ENCODE measurements around the gene IL17RE. TPM values are rescaled to one million over a fixed set of nuclear protein-coding genes. Genes with fewer than 3 reads are reported as not detected.

Gene IL17RE
- total RNA-seq, 2 experiments from 2014 or later: 1.5 to 2.7 TPM

GRCh38 chr3:9965200-9965875 is 62.7 kb downstream of the IL17RE start:
- DNase-seq: no peak
- no peaks in the 10 kb centered on the region for H3K4me1 Mint-ChIP-seq
- H3K27me3 Mint-ChIP-seq: no peaks in the 10 kb centered on the region
- no peak overlapping the region for H3K27ac Mint-ChIP-seq
- ChIA-PET CTCF (interaction anchor here (1.3 to 1.8 kb wide), 3 partner anchors 12 to 299 kb away, joined by 3 to 5 read pairs (median 4); no protein-coding TSS in a partner anchor), POLR2A (no interaction called here)
- no peak overlapping the region for H3K4me3 Mint-ChIP-seq
- H3K9me3 Mint-ChIP-seq: no peaks in the 10 kb centered on the region
- peaks cover 28% of the 10 kb centered on the region for H3K36me3 Mint-ChIP-seq (ENCODE audit: low read depth)

Other genes with a start within 250 kb of the IL17RE start
- under 1 TPM in 1 of 2 experiments, not detected in 1; 0.25 TPM for gene CPNE9, start 199.0 kb upstream of the IL17RE start, total RNA-seq
- 10 to 100 TPM; 51.3 to 51.6 TPM for gene BRPF1, start 171.1 kb upstream of the IL17RE start, total RNA-seq
- gene OGG1, start 152.9 kb upstream of the IL17RE start, total RNA-seq: 10 to 100 TPM; 42.3 to 47.9 TPM
- 10 to 100 TPM; 18.8 to 19.0 TPM for gene CAMK1, start 132.9 kb upstream of the IL17RE start, total RNA-seq
- gene TADA3, start 110.4 kb upstream of the IL17RE start, total RNA-seq: 10 to 100 TPM; 77.6 to 82.3 TPM
- 100 to 1,000 TPM; 258 to 299 TPM for gene ARPC4, start 109.8 kb upstream of the IL17RE start, total RNA-seq
- 10 to 100 TPM; 51.1 to 55.3 TPM for gene TTLL3, start 92.6 kb upstream of the IL17RE start, total RNA-seq
- gene RPUSD3, start 58.8 kb upstream of the IL17RE start, total RNA-seq: 10 to 100 TPM; 49.8 to 49.9 TPM
- not detected for gene CIDEC, start 22.6 kb upstream of the IL17RE start, total RNA-seq
- 10 to 100 TPM; 29.6 to 30.6 TPM for gene JAGN1, start 12.2 kb upstream of the IL17RE start, total RNA-seq
- gene IL17RC, start 14.2 kb downstream of the IL17RE start, total RNA-seq: under 1 TPM; 0.32 to 0.52 TPM
- 10 to 100 TPM; 13.9 to 16.0 TPM for gene CRELD1, start 31.0 kb downstream of the IL17RE start, total RNA-seq
- 1 to 10 TPM; 4.8 to 5.5 TPM for gene PRRT3, start 49.6 kb downstream of the IL17RE start, total RNA-seq
- gene EMC3, start 84.0 kb downstream of the IL17RE start, total RNA-seq: 10 to 100 TPM; 53.8 to 55.0 TPM
- 10 to 100 TPM; 61.2 to 68.1 TPM for gene FANCD2, start 123.6 kb downstream of the IL17RE start, total RNA-seq
- gene FANCD2OS, start 205.4 kb downstream of the IL17RE start, total RNA-seq: not detected
- 100 to 1,000 TPM; 115 to 128 TPM for gene BRK1, start 212.8 kb downstream of the IL17RE start, total RNA-seq
- gene VHL, start 238.9 kb downstream of the IL17RE start, total RNA-seq: 10 to 100 TPM; 65.3 to 65.9 TPM

All from activated CD4-positive, alpha-beta T cell treated with anti-CD3 and anti-CD28 coated beads, Interleukin-2, amount 10 ng/mL, durations not matched to agents 7 days and 5 days (primary cell).